Neural cell (in vitro differentiated cells): Measurements from ENCODE around the gene RIN3.

Experiments used
- CTCF ChIP-seq: fragments of 450-650 bp; IDR thresholded peaks from 2 replicates; pipeline ENCODE4 v1.5.1; 2014; ENCODE audit warnings: antibody characterized with exemption, mild to moderate bottlenecking, moderate library complexity; ENCODE audit not compliant: poor library complexity, severe bottlenecking
- POLR2AphosphoS5 ChIP-seq: IDR thresholded peaks from 2 replicates; pipeline ENCODE4 v1.6.1; 2012

DNA sequence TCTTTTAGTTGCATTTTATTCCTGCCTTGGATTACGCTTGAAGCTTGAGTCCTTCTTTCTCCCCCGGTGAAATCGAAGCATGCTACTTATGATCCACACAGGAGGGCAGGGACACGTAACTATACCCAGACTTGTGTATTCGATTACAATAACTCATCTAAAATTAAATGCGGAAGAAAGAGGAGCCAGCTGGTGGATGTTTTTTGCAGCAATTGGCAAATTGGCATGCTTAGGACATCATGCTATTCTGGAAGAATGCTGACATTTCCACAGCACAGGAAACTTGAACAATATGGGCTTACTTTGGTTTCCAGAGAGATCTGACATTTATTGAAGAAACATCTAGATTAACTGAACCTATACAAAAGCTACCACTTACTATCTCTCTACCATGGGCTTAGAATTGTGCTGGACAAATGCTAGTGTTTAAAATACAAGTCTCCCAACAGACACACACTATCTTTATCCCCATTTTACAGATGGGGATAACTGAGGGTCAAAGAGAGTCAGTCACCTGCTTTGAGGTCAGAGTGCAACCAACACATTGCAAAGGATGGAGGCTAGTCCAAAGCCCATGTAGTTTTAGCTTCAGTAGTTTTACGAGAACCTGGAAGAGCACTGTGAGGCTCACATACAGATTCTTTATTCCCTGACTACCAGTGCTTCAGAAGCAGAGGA is 198.5 kb downstream of the RIN3 start:
- TF ChIP-seq CTCF, result no peak
- no peak for TF ChIP-seq POLR2AphosphoS5
